AG04450 (cell line): Measurements from ENCODE around the gene GNS. TPM values are rescaled to one million over a fixed set of nuclear protein-coding genes. Genes with fewer than 3 reads are reported as not detected.

Experiments used
- CTCF ChIA-PET: fragments of 300-600, 350-600 bp; formaldehyde crosslinking; extraction: SDS; loops from one replicate; lab custom pipeline; 2022; ENCODE audit warnings: antibody characterized with exemption, inconsistent platforms; lab: Charles Lee
- POLR2A ChIA-PET: fragments of 350-600 bp; formaldehyde crosslinking; extraction: SDS; loops from one replicate; lab custom pipeline; 2021; ENCODE audit warnings: antibody characterized with exemption, inconsistent platforms; lab: Yijun Ruan, JAX
- DNase-seq: peaks from one replicate; pipeline ENCODE4 v3.0.0-alpha.2; 2011; ENCODE audit warnings: low read depth, low spot score
- H3K27ac ChIP-seq: one replicate; pipeline ENCODE4 v1.5.1; 2012; ENCODE audit warnings: low read depth, low read length, control low read depth
- H3K27me3 ChIP-seq: one replicate; pipeline ENCODE4 v1.6.0; 2012; ENCODE audit warnings: low read length; ENCODE audit not compliant: control insufficient read depth, insufficient read depth
- H3K4me3 ChIP-seq: 2 replicates; pipeline ENCODE4 v1.5.1; 2011; ENCODE audit warnings: mild to moderate bottlenecking, low read depth, low read length, control low read depth
- H3K9me3 ChIP-seq: 2 replicates; pipeline ENCODE4 v1.5.1; 2012; ENCODE audit warnings: low read length; ENCODE audit not compliant: control insufficient read depth, insufficient read depth
- CTCF ChIP-seq: IDR thresholded peaks from 2 replicates; pipeline ENCODE4 v1.5.1; 2011; ENCODE audit warnings: low read depth, low read length, control low read depth, inconsistent platforms
- polyA plus RNA-seq: library from polyadenylated mRNA; depleted of rRNA; stranded (reverse); fragments of >200 nt; gene quantifications from 2 replicates; pipeline ENCODE4 v1.2.3, GENCODE V29; 2011

Gene GNS
- polyA plus RNA-seq, 1 experiment, result 212 TPM

GRCh38 chr12:64679487-64680001 lies 79.7 kb downstream of the GNS start:
- Histone ChIP-seq H3K27me3 (no peaks in the 10 kb centered on the region), H3K4me3 (no peak overlapping the region), H3K9me3 (no peaks in the 10 kb centered on the region), H3K27ac (no peak overlapping the region)
- no peak for TF ChIP-seq CTCF
- no peak for DNase-seq
- CTCF ChIA-PET, result interaction anchor here (0.5 to 1.8 kb wide), 3 partner anchors 19 to 411 kb away, joined by 3 to 6 read pairs (median 5); no protein-coding TSS in a partner anchor
- POLR2A ChIA-PET, result interaction anchor here (1.0 kb wide), 1 partner anchor 10 kb away, joined by 3 read pairs; no protein-coding TSS in a partner anchor

- Histone ChIP-seq H3K4me3 (no peak overlapping the region), H3K27me3 (no peaks in the 10 kb centered on the region), H3K9me3 (no peaks in the 10 kb centered on the region), H3K27ac (no peak overlapping the region)
- TF ChIP-seq CTCF, result no peak
- POLR2A ChIA-PET, result no interaction called here
- DNase-seq, result no peak
- CTCF ChIA-PET, result interaction anchor here (1.3 to 1.8 kb wide), 2 partner anchors 19 to 129 kb away, joined by 3 to 6 read pairs; no protein-coding TSS in a partner anchor
Observed at GRCh38 chr12:64678835-64679234, 80.4 kb downstream of the GNS start.

GRCh38 chr12:64678248-64678647 lies 81.0 kb downstream of the GNS start:
- no peaks in the 10 kb centered on the region for H3K9me3 ChIP-seq
- no peak for TF ChIP-seq CTCF
- H3K27me3 ChIP-seq, result no peaks in the 10 kb centered on the region
- no peak overlapping the region for H3K4me3 ChIP-seq
- no peak for DNase-seq
- CTCF ChIA-PET, result interaction anchor here (0.6 to 1.8 kb wide), 2 partner anchors 129 to 240 kb away, joined by 4 to 6 read pairs; no protein-coding TSS in a partner anchor
- H3K27ac ChIP-seq, result no peak overlapping the region
- POLR2A ChIA-PET, result no interaction called here

GRCh38 chr12:64675795-64676194 lies 83.4 kb downstream of the GNS start:
- Histone ChIP-seq H3K4me3 (no peak overlapping the region), H3K27ac (no peak overlapping the region), H3K27me3 (no peaks in the 10 kb centered on the region), H3K9me3 (no peaks in the 10 kb centered on the region)
- no peak for TF ChIP-seq CTCF
- POLR2A ChIA-PET, result no interaction called here
- DNase-seq, result no peak
- CTCF ChIA-PET, result interaction anchor here (0.7 kb wide), 1 partner anchor 143 kb away, joined by 5 read pairs; no protein-coding TSS in a partner anchor

- Histone ChIP-seq H3K4me3 (no peak overlapping the region), H3K27me3 (no peaks in the 10 kb centered on the region), H3K9me3 (no peaks in the 10 kb centered on the region), H3K27ac (no peak overlapping the region)
- POLR2A ChIA-PET, result no interaction called here
- CTCF ChIA-PET, result interaction anchor here (1.3 kb wide), 1 partner anchor 125 kb away, joined by 8 read pairs; no protein-coding TSS in a partner anchor
- no peak for DNase-seq
- TF ChIP-seq CTCF, result no peak
Observed at GRCh38 chr12:64674367-64674922, 84.8 kb downstream of the GNS start.
